ENCODE measurements around the gene FHIP2A.

The FHIP2A gene

GRCh38 chr10:114857922-114858629 is 36.5 kb downstream of the FHIP2A start:
- no peak for DNase-seq

GRCh38 chr10:114859222-114859621 is 37.6 kb downstream of the FHIP2A start:
- no peak for DNase-seq

- no peak for DNase-seq
Measured at GRCh38 chr10:114862456-114862855, 40.9 kb downstream of the FHIP2A start.

- DNase-seq, result no peak
Measured at GRCh38 chr10:114867365-114867764, 45.8 kb downstream of the FHIP2A start.

GRCh38 chr10:114868870-114869519 is 47.4 kb downstream of the FHIP2A start:
- DNase-seq, result no peak

DNA sequence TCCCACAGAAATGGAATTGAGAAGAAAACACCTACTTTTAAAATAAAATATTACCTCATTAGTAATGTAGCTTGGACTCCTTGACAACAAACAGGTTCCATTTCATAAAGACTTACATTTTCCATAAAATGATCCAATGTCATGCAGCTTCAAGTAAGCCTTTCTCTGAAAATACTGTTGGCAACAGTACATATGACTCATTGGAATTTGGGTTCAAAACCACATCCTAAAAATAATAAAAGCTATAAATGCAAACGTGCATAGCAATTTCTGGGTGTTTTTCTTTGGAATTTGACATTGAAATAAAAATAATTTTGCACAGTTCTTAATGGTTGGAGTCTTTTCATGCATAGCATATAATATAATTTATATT is 47.9 kb downstream of the FHIP2A start:
- no peak for DNase-seq

DNA sequence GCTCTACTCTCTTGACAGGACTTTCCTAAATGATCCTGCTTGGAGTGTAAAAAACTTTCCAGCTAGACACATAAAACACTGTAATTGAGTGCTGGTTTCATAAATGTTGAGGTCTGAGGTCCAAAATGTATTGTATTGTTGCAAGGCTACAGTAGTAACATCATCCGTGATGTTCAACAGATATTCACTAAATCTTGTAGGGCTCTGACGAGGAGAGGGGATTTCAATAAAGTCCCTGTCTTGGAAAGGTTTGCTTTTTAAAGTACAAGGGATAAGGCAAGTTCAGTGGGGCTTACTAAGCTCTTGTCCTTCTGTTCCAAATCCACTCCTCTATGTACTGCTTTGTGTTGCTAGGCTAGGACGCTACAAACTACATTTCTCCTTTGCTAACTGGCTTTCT is 48.9 kb downstream of the FHIP2A start:
- no peak for DNase-seq

DNA sequence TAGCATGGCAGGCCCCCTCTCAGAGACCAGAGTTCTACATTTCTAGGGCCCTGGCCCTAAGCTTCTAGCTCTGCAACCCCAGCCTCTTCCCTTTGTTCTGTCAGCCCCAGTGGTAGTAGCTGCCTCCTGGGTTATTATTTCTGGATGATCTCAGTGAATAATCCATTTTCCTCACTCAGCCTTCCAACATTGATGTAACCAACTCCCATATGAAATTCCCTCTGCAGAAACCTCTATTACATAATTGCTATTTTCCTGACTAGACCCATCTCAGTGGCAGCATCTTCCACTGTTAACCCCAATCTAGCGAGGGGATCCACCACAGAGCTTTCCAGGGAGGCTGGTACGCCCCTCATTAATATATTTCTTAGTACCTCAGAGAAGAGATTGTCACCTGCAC is 49.8 kb downstream of the FHIP2A start:
- DNase-seq, result no peak
